Right ventricle myocardium inferior (tissue), 1 donor: Measurements from ENCODE around the gene BMPR1A. TPM values are rescaled to one million over a fixed set of nuclear protein-coding genes. Genes with fewer than 3 reads are reported as not detected.

Experiments
- ATAC-seq: fragments of 200-7000 bp; cut with Tn5 transposase; one replicate; pipeline ENCODE4 v1.9.1; 2020; ENCODE audit warnings: mild to moderate bottlenecking, moderate library complexity
- DNase-seq: peaks from one replicate; pipeline ENCODE4 v3.0.0; 2021; ENCODE audit errors: missing footprints
- intact Hi-C: fragments of 100-400 bp; cut with DNase I; formaldehyde crosslinking; loops from one replicate; pipeline ENCODE4 v1.11.0; 2022
- total RNA-seq: library from RNA; stranded (reverse); fragmentation: NEBNext Ultra II Directional; extraction: Animal tissue kit (Norgen Biotek cat#: 25700); gene quantifications from one replicate; pipeline ENCODE4 v1.2.1, GENCODE V29; 2021
- donor health status: DM: no; HTN: yes; CAD: no; lungs with severe emphysema.

The BMPR1A gene
- total RNA-seq, 1 donor from 2014 or later: 53.2 TPM

DNA sequence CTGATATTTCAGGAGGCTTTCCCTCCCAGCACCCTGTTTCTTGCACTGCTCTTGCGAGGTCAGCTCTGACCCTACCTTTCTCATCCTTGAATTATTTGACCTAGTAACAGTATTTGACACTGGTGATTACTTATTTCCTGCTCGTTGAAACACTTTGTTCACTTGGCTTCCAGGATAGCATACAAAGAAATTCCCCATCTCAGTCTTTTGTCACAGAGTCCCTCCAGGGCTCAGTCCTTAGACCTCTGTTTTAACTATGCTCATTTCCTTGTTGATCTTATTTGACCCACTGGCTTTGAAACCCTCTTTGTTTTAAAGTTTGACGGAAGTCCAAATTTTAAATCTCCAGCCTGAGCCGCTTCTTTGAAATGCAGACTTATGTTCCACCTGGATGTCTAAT lies 29.9 kb downstream of the BMPR1A start:
- ATAC-seq (no peak), DNase-seq (no peak)
- intact Hi-C loops: no loop called here

DNA sequence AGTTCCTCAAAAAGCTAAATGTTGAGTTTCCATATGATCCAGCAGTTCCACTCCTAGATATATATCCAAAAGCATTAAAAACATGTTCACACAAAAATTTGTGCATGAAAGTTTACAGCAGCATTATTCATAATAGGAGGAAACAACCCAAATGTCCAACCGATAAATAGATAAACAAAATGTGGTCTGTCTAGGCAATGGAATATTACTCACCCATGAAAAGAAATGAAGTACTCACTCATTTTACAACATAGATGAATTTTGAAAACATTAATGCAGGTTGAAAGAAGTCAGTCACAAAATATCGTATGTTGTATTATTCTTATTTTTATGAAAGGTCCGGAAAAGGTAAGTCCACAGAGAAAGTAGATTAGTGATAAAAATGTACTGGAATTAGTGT lies 34.0 kb downstream of the BMPR1A start:
- no peak for DNase-seq
- intact Hi-C loops: no loop called here
- no peak for ATAC-seq

DNA sequence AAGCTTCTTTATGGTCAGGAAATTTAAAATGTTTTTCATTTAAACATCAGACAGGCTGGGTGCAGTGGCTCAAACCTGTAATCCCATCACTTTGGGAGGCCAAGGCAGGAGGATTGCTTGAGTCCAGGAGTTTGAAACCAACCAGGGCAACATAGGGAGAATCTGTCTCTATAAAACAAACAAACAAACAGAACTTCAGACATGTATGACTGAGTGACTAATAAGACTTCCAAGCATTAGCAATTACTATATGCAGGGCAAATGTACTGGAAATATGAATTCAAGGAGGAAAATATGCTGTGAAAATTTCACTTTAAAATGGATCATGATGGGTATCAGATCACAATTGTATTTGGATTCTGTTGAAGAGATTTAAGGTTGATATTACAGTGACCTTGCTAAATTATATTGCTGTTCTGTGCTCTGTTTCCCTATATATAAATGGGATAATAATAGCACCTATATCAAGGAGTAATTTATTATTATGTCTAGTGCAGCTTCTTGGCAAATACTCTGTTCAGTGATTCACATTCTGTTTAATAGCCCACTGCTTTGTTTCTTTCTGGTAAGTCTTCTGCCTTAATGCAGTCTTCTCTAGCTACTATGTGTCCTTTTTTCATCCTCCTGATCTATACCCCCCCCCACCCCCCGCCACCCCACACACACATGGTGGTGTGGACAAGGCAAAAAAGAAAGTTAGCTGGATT lies 36.2 kb downstream of the BMPR1A start:
- no peak for DNase-seq
- intact Hi-C loops: no loop called here
- ATAC-seq: no peak

DNA sequence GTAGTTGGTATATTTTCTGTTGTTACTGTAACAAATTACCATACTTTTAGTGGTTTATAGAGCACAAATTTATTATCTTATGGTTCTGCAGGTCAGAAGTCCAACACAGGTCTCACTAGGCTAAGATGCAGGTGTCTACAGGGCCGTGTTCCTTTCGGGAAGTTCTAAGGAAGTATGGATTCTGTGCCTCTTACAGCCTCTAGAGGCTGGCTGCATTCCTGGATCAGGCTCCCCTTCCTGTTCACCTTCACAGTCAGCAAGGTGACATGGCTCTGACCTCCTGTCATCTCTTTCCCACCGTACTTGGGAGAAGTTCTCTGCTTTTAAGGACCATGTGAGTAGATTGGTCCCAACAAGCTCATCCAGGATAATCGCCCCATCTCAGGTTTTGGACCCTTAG lies 37.3 kb downstream of the BMPR1A start:
- ATAC-seq (peak; percentile 13), DNase-seq (no peak)
- intact Hi-C loops: no loop called here

DNA sequence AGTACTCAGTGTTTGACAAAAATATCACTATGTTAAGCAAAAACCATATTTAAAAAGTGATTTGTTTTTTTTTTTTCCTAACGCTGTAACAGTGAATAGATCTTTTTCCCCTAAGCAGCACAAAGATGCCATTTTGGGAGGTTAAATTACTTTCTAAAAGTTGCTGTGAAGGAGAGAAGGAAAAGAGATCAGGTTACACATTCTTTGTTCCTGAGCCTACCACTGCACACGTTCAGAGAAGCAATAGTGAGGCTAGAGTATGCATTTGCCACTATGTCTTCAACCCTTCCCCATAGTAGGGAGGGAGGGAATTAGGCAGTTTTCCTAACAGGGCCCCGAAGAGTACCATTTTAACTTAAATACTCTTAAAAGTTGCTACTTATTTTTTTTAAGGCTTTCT lies 38.9 kb downstream of the BMPR1A start:
- DNase-seq: no peak
- intact Hi-C loops: loop anchor here (5.0 kb wide), 1 partner anchor 38 kb away; the partner anchor contains the start of gene BMPR1A
- ATAC-seq: peak; percentile 73

DNA sequence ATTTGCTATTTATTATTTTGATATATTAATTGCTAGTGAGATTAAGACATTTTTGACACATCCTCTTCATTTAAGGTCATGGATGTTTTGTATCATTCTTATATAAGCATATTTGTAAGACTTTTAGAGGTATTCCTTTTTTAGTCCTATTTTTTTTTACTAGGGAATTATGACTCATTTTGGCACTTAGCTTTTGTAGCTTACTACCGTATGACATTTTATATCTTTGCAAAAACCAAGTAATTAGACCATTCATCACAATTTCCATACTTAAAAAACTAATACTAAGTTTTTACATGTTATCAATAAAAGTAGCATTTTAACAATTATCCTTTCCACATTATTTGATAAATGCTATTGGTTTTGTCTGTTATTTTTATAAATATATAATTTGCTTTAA lies 41.6 kb downstream of the BMPR1A start:
- DNase-seq (no peak), ATAC-seq (no peak)
- intact Hi-C loops: loop anchor here (5.0 kb wide), 1 partner anchor 41 kb away; the partner anchor contains the start of gene BMPR1A

DNA sequence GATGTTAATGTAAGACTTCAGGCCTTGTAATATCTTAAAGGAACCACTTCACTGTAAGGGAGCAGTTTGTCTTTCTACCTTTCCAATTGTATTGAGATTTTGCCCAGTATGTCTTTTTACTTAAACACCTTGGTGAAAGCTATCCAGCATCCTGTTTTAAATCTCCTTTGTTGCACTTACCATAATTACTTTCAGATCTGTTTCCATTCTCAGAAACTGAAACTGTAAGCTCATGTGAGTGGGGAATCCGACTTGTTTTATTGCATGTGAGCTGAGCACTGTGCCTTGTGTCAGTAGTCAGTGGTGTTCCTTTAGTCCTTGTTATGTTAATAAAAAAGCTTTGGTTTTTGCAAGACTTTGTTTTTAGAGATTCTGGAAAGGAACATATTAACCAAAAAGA lies 42.2 kb downstream of the BMPR1A start:
- DNase-seq: no peak
- no peak for ATAC-seq
- intact Hi-C loops: loop anchor here (5.0 kb wide), 1 partner anchor 41 kb away; the partner anchor contains the start of gene BMPR1A

DNA sequence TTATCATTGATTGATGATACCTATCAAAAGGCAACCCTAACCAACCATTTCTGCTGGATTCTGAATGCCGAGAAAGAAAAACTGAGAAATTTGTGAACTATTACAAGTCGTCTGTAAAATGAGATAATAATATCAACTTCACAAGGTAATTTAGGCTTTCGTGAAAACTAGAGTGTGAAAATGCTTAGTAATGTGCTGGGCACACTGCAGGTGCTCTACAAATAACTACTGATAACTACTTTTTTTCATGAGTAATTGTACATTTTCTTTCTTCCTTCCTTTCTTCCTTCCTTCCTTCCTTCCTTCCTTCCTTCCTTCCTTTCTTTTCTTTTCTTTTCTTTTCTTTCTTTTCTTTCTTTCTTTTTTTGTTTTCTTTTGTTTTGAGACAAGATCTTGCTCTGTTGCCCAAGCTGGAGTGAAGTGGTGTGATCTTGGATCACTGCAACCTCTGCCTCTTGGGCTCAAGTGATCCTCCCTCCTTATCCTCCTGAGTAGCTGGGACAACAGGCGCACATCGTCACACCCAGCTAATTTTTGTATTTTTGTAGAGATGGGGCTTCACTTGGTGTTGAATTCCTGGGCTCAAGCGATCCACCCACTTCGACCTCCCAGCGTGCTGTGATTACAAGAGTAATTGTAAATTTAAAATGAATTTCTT lies 42.9 kb downstream of the BMPR1A start:
- intact Hi-C loops: loop anchor here (5.0 kb wide), 1 partner anchor 42 kb away; the partner anchor contains the start of gene BMPR1A
- ATAC-seq: no peak
- DNase-seq: no peak

DNA sequence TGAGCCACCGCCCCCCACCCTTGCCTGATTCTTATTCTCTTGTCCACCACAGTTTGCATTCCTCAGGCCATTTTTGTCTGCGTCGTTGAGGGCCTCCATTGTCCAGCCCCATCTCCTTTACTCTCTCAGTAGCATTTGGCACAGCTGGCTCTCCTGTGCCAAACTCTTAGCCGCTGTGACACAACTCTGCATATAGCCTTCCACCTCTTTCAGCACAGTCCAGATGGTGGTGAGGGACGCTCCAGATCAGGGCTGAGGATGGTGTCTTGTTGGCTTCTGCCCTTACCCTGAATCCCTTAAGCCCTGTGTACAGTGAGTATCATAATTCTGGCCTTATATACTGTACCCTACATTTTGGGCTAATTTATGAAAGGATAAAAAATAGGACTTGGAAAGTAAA lies 45.6 kb downstream of the BMPR1A start:
- intact Hi-C loops: no loop called here
- ATAC-seq: no peak
- DNase-seq: no peak

DNA sequence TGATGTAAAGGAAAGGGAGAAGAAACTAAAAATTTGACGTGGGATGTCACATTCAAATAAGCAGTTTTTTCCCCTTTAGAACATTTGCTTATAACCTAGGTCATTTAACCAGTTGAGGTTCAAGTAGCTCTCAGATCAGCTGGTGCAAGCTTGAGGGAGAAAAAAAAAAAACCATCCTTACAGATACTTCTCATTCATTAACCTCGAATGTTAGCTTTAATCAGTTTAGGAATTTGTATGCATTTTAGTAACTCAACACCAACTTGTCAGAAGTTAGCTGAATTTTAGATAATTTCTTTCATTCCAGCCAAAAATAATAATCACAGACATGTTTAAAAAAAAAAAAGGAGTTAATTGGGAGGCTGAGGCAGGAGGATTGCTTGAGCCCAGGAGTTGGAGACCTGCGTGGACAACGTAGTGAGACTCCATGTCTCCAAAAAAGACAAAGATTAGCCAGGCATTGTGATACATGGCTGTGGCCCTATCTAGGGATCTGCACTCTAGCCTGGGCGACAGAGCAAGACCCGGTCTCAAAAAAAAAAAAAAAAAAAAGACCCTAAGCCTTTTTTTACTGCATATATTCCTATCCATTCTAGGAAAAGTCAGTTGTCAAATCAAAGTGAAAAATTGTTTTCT lies 46.2 kb downstream of the BMPR1A start:
- intact Hi-C loops: no loop called here
- DNase-seq: no peak
- no peak for ATAC-seq

DNA sequence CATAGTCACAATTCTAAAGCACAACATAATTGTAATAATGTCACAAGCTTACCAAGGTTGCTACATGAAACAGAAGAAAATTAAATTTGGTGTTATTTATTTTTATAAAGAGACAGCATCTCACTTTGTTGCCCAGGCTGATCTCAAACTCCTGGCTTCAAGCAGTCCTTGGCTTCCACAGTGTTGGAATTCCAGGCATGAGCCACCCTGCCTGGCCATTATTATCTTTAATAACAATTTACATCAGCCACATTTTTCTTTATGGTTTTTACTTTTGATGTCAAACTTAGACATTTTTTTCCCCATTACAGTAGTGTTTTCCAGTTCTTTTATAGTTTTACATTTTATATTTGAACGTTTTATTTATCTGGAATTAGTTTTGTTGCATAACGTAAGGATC lies 46.7 kb downstream of the BMPR1A start:
- DNase-seq (no peak), ATAC-seq (no peak)
- intact Hi-C loops: no loop called here

DNA sequence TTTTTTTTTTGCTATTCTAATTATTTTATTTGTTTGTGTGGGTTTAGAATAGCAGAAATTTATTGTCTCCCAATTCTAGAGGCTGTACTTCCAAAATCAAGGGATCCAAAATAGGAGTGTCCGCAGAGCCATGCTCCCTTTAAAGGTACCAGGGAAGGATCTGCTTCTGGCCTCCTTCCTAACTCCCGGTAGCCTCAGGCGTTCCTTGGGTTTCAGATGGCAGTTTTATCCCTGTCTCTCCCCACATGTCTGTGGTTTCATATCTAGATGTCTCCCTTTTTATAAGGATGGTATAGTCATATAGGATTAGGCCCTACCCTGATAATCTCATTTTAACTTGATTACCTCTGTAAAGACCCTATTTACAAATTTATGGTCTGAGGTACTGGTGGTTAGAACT lies 48.4 kb downstream of the BMPR1A start:
- DNase-seq (no peak), ATAC-seq (no peak)
- intact Hi-C loops: no loop called here

DNA sequence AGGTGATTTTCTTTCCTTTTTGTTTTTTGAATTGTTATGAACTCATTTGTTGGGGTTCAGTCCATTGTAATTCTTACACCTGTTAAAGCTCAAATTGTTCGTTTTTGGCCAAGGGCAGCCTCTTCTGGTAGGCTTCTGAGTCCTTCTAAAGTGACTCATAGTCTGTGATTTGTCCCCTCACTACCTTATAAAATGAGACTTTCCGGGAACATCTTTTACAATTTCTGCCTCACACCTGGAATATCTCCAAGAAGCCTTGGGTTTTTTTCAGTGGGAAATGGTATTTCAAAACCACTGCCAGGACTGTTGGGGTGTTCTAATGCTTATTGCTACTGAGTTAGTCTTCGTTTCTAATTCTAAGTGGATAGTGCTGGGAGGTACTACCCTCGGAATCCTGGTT lies 56.7 kb downstream of the BMPR1A start:
- no peak for DNase-seq
- ATAC-seq: peak; percentile 12
- intact Hi-C loops: no loop called here

DNA sequence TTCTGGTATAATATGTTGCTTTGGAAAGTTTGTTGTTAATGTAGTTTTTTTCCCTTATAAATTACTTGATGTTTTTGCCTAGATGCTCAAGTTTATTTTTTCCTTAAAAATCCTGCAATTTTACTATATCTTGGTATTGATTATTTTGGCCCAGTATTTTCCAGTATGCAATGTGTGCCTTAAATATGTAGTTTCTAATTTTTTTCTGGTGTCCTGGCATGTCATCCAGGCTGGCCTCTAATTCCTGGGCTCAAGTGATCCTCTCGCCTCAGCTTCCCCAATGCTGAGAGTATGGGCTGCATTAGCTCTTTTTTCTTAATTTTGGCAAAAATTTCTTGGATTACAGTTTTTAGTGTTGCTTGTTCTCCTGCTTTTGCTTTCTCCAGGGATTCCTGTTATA lies 57.6 kb downstream of the BMPR1A start:
- no peak for DNase-seq
- ATAC-seq: no peak
- intact Hi-C loops: no loop called here

DNA sequence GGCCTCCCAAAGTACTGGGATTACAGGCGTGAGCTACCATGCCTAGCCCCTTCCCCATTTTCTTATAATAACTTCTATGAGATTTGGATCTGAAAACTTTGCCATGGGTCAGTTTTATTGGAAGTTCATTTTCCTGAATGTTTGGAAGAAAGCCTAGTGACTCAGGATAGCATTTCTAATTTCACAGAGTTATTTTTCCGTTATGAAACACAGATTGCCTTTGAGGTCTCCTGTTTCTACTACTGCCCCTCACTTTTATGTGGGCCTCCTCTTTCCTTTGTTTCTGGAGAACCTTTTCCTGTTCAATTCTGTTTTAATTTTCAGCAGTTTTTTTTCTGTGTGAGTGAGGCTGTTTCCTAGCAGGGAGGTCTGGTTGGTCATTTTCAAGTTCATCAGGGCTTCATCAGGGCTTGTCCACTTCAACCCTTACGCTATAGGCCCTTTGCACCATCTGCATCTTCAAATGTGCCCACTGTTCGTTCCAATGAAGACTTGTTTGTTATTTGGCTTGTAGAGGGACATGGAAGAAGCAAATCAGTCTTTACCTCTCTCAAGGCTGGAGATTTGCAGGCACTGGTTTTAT lies 58.7 kb downstream of the BMPR1A start:
- intact Hi-C loops: no loop called here
- no peak for ATAC-seq
- DNase-seq: no peak

DNA sequence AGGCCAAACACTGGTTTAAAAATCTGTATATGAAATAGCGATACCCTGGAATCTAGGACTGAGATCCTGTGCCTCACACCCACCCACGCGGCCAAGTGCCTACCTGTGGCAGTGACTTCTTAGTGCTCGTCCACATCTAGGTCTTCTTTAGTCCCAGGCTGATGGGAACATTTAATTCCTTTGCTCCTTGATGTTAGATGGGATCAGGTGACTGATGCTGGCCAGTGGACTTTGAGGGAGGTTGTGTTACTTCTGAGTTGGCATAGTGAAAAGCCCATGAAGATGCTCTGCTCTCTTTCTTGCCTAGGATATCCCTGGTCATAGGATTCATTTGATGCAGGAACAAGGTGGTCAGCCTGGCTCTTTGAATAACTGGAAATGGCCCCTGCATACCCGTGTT lies 59.2 kb downstream of the BMPR1A start:
- no peak for DNase-seq
- ATAC-seq: no peak
- intact Hi-C loops: no loop called here

DNA sequence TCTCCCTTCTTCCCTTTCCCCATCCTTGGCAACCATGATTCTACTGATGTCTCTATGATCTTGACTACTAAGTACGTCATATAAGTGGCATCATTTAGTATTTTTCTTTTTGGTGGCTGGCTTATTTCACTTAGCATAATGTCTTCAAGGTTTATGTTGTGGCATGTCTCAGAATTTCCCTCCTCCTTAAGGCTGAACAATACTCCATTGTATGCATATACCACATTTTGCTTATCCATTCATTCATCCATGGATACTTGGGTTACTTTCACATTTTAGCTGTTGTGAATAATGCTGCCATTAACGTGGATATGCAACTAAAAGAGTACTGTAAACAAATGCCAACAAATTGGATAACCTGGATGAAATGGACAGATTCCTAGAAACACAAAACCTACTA lies 60.8 kb downstream of the BMPR1A start:
- ATAC-seq (no peak), DNase-seq (no peak)
- intact Hi-C loops: no loop called here

DNA sequence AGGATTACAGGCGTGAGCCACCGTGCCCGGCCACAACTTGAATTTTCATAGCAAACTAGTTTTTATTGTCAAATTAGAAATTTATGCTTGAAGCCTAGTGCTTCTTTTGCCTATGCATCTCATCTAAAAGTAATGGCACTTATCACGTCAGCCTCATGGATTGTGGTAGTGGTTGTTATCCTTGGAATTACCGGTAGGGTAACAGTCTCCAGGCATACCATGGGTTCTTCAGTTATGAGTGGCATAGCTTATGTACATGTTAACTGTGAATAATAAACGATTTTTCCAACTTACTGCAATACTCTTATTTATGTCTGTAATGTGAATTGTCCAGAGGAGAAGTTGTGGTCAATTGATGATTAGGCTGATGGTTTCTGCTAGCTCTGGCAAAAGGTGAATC lies 63.1 kb downstream of the BMPR1A start:
- intact Hi-C loops: no loop called here
- no peak for DNase-seq
- no peak for ATAC-seq

DNA sequence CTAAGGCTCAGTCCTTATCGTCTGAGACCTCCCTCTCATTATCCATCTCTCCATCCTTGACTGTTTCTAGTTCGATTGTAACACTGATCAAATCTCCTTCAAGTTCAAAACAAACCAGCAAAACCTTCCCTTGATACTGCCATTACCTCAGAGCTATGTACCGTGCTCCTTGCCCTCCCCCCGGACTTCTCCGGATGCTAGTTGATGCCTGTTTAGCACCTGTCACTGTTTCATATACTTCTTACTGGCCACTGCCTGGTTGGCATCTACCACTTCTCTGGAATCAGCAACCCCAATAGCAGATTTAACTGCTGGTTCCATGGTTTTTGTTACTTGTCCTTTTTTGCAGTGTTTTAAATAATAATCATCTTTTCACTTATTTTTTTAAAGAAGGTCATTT lies 64.1 kb downstream of the BMPR1A start:
- intact Hi-C loops: no loop called here
- no peak for ATAC-seq
- no peak for DNase-seq
